HFFc6 (cell line): ENCODE data around the gene HS6ST3. TPM values are rescaled to one million over a fixed set of nuclear protein-coding genes. Genes with fewer than 3 reads are reported as not detected.

Source experiments
- DNase-seq: peaks from one replicate; pipeline ENCODE4 v3.0.0-alpha.2; 2018
- H3K27ac Mint-ChIP-seq: 2 replicates; pipeline ENCODE4 v1.8.0; 2020; ENCODE audit warnings: mild to moderate bottlenecking, mixed read lengths
- H3K27me3 Mint-ChIP-seq: 2 replicates; pipeline ENCODE4 v1.8.0; 2021; ENCODE audit warnings: mild to moderate bottlenecking, moderate library complexity, mixed read lengths; ENCODE audit not compliant: insufficient read depth
- H3K36me3 Mint-ChIP-seq: 2 replicates; pipeline ENCODE4 v1.8.0; 2021; ENCODE audit warnings: low read depth, mixed read lengths
- H3K4me1 Mint-ChIP-seq: 2 replicates; pipeline ENCODE4 v1.8.0; 2020; ENCODE audit warnings: low read depth, mixed read lengths
- H3K4me3 Mint-ChIP-seq: 2 replicates; pipeline ENCODE4 v1.8.0; 2020; ENCODE audit warnings: mild to moderate bottlenecking, moderate library complexity, mixed read lengths
- H3K9me3 Mint-ChIP-seq: 2 replicates; pipeline ENCODE4 v1.8.0; 2020; ENCODE audit warnings: mild to moderate bottlenecking, mixed read lengths
- total RNA-seq, 6 experiments: library from RNA; stranded (reverse); fragmentation: NEBNext Ultra II Directional; extraction: Animal tissue kit (Norgen Biotek cat#: 25700); gene quantifications; 2 replicates in 1 of 6; 3 replicates in 5 of 6; pipeline ENCODE4 v1.2.3, GENCODE V29; 2021
- TF ChIP-seq, protein P1 (sequence below): fragments of 200-600 bp; sonication (generic); IDR thresholded peaks from 2 replicates; pipeline ENCODE4 v1.5.0; 2021; ENCODE audit warnings: antibody characterized with exemption, mild to moderate bottlenecking

The HS6ST3 gene
- total RNA-seq, 6 experiments from 2014 or later: not detected

DNA sequence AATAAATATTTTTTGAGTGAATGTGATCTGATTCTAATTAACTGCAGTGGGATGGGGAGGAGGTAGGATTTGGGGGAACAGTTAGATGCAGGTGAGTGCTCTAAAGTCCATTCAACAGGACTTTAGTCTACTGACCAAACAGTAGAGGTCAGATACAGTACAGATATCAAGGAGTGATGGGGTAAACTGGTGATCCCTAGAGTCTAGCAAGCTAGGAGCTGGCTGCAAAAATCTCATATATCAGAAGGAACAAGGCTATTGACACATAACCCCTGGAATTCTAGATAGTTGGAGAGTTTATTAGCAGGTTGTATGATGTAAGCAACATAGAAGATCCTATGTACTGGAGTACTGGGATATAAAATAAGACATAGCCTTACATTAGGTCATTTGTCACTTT, 131.6 kb downstream of the HS6ST3 start:
- H3K27ac Mint-ChIP-seq: no peak overlapping the region
- H3K4me3 Mint-ChIP-seq: no peak overlapping the region
- no peaks in the 10 kb centered on the region; the same call in 1 of the 2 replicates for H3K27me3 Mint-ChIP-seq
- peaks cover 18% of the 10 kb centered on the region for H3K9me3 Mint-ChIP-seq
- TF ChIP-seq, protein P1, sequence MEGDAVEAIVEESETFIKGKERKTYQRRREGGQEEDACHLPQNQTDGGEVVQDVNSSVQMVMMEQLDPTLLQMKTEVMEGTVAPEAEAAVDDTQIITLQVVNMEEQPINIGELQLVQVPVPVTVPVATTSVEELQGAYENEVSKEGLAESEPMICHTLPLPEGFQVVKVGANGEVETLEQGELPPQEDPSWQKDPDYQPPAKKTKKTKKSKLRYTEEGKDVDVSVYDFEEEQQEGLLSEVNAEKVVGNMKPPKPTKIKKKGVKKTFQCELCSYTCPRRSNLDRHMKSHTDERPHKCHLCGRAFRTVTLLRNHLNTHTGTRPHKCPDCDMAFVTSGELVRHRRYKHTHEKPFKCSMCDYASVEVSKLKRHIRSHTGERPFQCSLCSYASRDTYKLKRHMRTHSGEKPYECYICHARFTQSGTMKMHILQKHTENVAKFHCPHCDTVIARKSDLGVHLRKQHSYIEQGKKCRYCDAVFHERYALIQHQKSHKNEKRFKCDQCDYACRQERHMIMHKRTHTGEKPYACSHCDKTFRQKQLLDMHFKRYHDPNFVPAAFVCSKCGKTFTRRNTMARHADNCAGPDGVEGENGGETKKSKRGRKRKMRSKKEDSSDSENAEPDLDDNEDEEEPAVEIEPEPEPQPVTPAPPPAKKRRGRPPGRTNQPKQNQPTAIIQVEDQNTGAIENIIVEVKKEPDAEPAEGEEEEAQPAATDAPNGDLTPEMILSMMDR: no peak
- no peaks in the 10 kb centered on the region for H3K36me3 Mint-ChIP-seq
- no peaks in the 10 kb centered on the region for H3K4me1 Mint-ChIP-seq
- DNase-seq: no peak

- no peak overlapping the region for H3K27ac Mint-ChIP-seq
- TF ChIP-seq, protein P1: no peak
- no peak for DNase-seq
- no peak overlapping the region for H3K4me3 Mint-ChIP-seq
- no peaks in the 10 kb centered on the region for H3K36me3 Mint-ChIP-seq
- H3K9me3 Mint-ChIP-seq: peaks cover 6% of the 10 kb centered on the region; the same call in 1 of the 2 replicates
- H3K4me1 Mint-ChIP-seq: no peaks in the 10 kb centered on the region
- H3K27me3 Mint-ChIP-seq: no peaks in the 10 kb centered on the region
These were observed 133.3 kb downstream of the HS6ST3 start for GRCh38 chr13:96223231-96223630.

GRCh38 chr13:96229356-96229755, 139.4 kb downstream of the HS6ST3 start:
- H3K27ac Mint-ChIP-seq: no peak overlapping the region
- peaks cover 4% of the 10 kb centered on the region; the same call in 1 of the 2 replicates for H3K9me3 Mint-ChIP-seq
- TF ChIP-seq, protein P1: peak; percentile 28; the same call in 1 of the 2 replicates
- no peaks in the 10 kb centered on the region for H3K27me3 Mint-ChIP-seq
- no peaks in the 10 kb centered on the region for H3K4me1 Mint-ChIP-seq
- no peak overlapping the region for H3K4me3 Mint-ChIP-seq
- DNase-seq: no peak
- H3K36me3 Mint-ChIP-seq: no peaks in the 10 kb centered on the region

DNA sequence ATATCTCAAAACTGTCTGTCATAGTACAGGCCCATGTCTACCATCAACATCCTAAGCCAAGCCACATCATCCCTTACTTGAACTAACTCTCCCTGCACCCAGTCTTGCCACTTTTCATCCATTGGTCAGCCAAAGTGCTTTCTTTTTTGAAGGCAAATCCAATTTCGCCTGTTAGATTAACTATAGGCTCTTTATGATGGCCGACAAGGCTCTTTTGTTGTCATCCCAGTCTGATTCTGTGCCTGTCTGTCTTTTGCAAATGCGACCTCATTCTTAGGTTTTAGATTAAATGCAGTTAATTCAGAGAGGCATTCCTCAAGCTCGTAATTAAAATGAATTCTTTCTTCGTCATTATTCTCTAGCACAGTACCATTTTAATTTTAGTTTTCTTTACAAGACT, 148.3 kb downstream of the HS6ST3 start:
- Mint-ChIP-seq H3K4me3 (no peak overlapping the region), H3K36me3 (no peaks in the 10 kb centered on the region), H3K27ac (no peak overlapping the region), H3K4me1 (no peaks in the 10 kb centered on the region), H3K9me3 (peaks cover 11% of the 10 kb centered on the region), H3K27me3 (no peaks in the 10 kb centered on the region)
- TF ChIP-seq, protein P1: no peak
- DNase-seq: no peak

DNA sequence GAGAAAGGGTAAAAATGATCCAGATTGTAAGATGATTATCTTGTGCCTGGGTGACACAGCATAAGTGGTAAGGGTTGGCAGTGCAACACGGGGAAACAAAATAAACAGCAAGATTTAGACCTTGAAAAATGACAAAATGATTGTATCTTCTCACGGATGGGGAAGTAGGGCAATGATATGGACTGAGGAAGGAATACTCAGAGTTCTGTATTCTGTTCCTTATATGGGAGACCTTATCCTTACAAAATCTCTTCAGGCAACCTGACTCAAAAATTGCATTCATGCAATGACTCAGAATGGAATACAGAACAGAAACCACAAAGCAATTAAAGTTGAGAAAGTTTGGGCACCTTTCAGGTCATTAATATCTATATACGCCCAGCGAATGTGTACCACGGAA, 149.0 kb downstream of the HS6ST3 start:
- Mint-ChIP-seq H3K27me3 (no peaks in the 10 kb centered on the region), H3K27ac (no peak overlapping the region), H3K36me3 (no peaks in the 10 kb centered on the region), H3K4me1 (no peaks in the 10 kb centered on the region), H3K4me3 (no peak overlapping the region), H3K9me3 (peaks cover 11% of the 10 kb centered on the region)
- DNase-seq: no peak
- TF ChIP-seq, protein P1: no peak

- Mint-ChIP-seq H3K27ac (no peak overlapping the region), H3K4me3 (no peak overlapping the region), H3K36me3 (no peaks in the 10 kb centered on the region), H3K4me1 (no peaks in the 10 kb centered on the region), H3K27me3 (no peaks in the 10 kb centered on the region), H3K9me3 (peaks cover 14% of the 10 kb centered on the region)
- TF ChIP-seq, protein P1: no peak
- no peak for DNase-seq
These were observed 153.5 kb downstream of the HS6ST3 start for GRCh38 chr13:96243376-96243775.
